Left renal pelvis (tissue), 4 donors: ENCODE results near the gene HCST. TPM values are rescaled to one million over a fixed set of nuclear protein-coding genes. Genes with fewer than 3 reads are reported as not detected.
A peak's percentile ranks its signal among the peaks of the same experiment; 100 is the strongest.

Experiments
- DNase-seq, 4 donors: peaks; one replicate each; pipeline ENCODE4 v3.0.0-alpha.2; 2013; ENCODE audit warnings: low read depth in 4 of 4, low spot score in 3 of 4
- polyA plus RNA-seq, 4 donors: library from polyadenylated mRNA; unstranded; fragments of 120-200 nt; gene quantifications; one replicate each; pipeline ENCODE4 v1.2.1, GENCODE V29; 2013; ENCODE audit not compliant: insufficient read length in 4 of 4

The HCST gene
- polyA plus RNA-seq, 4 donors: 3.1 to 4.7 (median 3.2) TPM

DNA sequence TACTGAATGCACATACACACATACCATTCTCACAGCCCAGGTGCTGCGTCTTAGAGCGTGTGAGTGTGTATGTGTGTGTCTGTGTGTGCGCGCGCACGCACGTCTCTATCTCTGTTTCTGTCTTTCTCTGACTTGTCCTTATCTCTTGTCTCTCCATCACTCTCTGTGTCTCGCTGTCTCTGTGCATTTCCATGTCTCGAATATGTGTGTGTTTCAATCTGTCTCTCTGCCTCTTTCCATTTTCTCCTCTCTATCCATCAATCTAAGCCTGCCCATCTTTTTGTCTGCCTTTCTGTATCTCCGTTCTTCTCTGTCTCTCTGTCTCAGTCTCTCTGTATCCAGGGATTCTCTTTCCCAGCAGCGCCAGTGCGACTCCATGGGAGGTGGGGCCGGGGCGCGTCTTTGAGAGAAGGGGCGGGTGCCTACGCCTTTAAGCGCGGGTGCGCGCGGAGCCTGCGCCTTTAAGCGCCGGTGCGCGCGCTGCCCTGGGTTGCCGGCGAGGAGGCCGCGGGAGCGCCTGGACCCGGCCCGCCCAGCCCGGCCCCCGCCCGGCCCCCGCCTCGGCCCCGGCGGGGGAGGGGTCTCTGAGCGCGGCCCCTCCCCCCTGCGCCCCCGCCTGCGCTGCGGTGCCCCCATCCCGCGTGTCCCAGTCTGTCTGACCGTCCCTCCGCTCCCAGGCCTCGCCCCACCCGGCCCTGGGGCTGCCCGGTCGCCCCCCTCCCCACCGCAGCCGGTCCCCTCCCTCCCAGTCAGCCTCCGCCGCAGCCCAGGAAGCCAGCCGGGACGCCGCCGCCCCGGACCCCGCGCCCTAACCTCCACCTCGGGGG is 33.8 kb downstream of the HCST start, which contains the start of gene LRFN3:
LRFN3 (plus strand) TSS at position 464 of the 827 bp plus-strand sequence. CDS start 3,052 bp downstream, outside the sequence.
- peak; percentile 43 to 53 (median 46) for DNase-seq

DNA sequence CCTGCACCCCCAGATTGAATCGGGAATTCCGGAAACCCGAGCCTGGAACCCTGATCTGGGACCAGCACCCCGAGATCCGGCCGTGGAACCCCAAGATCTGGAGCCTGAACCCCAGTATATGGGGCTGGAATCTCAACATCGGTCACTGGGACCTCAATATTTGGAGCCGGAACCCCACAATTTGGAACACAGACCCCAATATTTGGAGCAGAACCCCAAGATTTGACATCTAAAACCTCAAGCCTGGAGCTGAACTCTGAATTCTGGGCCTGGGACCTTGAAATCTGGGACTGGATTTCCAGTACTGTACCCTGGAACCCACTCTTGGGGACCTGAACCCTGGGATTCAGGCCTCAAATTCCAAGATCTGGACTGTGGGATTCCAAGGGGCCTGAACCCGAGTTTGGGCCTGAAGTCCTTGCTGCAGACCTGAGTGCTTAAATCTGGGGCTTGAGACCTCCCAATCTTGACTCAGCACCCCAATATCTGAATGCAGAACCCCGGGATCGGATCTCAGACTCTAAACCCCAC is 34.5 kb downstream of the HCST start:
- no peak for DNase-seq

DNA sequence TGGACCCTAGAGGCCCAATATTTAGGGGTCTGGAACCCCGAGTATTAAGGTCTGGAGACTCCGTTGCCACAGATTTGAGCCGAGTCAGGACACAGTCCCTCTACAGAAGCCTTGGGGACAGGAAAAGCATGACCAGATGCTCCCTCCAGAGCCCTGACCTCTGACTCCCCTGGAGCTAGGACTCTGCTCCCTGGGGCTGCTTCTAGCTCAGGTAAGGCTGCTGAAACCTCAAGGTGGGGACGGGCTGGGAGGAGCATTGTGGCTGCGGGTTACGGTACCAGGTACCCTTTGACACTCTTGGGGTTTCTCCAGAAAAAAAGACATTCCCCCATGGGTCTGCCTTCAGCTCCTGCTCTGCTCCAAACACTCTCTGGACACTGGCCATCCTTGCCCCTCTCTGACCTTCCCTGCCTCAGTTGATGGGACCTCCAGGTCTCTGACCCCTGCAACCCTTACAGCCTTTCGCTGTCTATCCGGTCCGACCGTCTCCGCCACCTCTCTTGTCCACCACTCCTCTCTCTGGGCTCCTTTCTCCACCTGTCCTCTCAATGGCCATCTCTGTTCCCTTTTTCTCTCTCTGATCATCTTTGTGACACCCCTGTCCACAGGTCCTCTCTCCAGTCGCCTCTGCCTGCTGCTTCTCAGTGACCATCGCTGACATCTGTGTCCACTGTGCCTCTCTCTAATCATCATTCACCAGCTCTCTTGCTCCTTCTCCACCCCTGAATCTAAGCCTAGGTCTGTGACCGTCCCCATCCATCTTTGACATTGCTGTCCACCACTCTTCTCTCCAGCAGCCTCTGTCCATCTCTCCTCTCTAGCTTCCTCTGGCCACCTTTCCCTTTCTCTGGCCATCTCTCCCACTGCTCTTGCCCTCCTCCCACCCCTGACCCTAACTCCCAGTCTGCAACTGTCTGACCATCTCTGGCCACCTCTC is 35.3 kb downstream of the HCST start:
- DNase-seq: no peak

DNA sequence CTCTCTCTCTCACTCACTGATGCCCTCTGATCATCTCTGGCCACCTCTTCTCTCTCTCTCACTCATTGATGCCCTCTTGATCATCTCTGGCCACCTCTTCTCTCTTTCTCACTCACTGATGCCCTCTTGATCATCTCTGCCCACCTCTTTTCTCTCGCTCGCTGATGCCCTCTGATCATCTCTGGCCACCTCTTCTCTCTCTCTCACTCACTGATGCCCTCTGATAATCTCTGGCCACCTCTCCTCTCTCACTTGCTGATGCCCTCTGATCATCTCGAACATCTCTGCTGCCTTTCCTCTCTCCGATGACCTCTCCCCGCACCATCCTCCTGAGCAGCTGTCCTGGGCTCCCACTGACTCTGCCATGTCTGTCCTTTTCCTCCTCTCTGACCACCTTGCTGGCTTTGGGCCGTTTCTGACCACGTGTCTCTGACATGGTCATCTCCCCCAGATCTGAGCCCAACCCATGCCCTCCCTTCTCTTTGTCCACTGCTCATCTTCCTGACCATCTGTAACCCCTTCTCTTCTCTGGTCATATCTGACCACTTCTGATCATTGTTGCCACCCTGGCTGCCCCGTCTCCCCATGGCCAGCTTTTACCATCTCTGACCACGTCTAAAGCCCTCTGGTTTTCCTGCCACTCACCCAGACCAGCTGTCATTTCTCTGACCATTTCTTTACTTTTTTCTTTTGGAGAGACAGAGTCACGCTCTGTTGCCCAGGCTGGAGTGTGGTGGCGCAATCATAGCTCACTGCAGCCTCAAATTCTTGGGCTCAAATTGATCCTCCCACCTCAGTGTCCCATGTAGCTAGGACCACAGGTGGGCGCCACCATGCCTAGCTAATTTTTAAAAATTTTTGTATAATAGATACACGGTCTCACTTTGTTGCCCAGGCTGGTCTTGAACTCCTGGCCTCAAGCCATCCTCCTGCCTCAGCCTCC is 36.2 kb downstream of the HCST start:
- DNase-seq: no peak

DNA sequence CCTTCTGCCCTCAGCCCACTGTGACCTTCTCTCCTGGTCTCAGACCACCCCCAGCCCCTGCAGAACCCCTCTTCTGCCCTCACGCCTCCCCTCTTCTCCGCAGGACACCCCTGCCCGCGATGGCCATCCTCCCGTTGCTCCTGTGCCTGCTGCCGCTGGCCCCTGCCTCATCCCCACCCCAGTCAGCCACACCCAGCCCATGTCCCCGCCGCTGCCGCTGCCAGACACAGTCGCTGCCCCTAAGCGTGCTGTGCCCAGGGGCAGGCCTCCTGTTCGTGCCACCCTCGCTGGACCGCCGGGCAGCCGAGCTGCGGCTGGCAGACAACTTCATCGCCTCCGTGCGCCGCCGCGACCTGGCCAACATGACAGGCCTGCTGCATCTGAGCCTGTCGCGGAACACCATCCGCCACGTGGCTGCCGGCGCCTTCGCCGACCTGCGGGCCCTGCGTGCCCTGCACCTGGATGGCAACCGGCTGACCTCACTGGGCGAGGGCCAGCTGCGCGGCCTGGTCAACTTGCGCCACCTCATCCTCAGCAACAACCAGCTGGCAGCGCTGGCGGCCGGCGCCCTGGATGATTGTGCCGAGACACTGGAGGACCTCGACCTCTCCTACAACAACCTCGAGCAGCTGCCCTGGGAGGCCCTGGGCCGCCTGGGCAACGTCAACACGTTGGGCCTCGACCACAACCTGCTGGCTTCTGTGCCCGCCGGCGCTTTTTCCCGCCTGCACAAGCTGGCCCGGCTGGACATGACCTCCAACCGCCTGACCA is 37.2 kb downstream of the HCST start:
- DNase-seq: no peak

DNA sequence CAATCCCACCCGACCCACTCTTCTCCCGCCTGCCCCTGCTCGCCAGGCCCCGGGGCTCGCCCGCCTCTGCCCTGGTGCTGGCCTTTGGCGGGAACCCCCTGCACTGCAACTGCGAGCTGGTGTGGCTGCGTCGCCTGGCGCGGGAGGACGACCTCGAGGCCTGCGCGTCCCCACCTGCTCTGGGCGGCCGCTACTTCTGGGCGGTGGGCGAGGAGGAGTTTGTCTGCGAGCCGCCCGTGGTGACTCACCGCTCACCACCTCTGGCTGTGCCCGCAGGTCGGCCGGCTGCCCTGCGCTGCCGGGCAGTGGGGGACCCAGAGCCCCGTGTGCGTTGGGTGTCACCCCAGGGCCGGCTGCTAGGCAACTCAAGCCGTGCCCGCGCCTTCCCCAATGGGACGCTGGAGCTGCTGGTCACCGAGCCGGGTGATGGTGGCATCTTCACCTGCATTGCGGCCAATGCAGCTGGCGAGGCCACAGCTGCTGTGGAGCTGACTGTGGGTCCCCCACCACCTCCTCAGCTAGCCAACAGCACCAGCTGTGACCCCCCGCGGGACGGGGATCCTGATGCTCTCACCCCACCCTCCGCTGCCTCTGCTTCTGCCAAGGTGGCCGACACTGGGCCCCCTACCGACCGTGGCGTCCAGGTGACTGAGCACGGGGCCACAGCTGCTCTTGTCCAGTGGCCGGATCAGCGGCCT is 37.9 kb downstream of the HCST start:
- DNase-seq: no peak

DNA sequence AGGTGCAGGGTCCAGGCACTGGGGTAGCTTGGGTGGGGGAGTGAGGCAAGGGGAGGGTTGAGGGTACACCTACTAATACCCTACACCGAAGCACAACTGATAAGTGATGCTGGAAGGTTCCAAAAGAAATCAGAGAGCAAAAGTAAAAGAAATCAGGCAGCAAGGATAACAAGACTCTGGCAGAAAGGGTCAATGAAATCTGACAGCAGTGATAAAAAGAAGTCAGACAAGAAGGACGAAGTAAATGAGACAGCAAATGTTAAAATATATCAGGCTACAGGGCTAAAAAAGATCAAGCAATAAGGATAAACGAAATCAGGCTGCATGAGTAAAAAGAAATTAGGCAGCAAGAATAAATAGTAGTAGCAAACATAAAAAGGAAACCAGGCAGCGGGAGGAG is 38.5 kb downstream of the HCST start:
- DNase-seq: no peak

DNA sequence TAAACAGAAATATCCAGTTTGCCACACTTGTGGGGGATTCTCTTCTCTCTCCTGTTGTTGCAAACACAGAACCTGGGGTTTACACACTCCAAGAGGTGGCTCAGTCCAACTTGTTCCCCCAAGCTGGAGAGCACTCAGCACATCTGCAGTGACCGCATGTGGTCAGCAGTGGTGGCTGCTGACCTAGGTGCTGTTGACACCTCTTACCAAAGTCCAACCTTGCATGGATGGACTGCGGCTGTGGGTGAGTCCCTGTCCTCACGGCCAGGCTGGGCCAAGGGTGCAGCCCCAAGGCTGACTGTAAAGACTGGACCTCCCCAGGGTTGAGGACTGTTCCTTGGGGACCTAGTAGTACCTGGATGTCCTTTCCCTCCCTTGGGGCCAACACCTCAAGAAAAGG is 39.9 kb downstream of the HCST start:
- DNase-seq: no peak

DNA sequence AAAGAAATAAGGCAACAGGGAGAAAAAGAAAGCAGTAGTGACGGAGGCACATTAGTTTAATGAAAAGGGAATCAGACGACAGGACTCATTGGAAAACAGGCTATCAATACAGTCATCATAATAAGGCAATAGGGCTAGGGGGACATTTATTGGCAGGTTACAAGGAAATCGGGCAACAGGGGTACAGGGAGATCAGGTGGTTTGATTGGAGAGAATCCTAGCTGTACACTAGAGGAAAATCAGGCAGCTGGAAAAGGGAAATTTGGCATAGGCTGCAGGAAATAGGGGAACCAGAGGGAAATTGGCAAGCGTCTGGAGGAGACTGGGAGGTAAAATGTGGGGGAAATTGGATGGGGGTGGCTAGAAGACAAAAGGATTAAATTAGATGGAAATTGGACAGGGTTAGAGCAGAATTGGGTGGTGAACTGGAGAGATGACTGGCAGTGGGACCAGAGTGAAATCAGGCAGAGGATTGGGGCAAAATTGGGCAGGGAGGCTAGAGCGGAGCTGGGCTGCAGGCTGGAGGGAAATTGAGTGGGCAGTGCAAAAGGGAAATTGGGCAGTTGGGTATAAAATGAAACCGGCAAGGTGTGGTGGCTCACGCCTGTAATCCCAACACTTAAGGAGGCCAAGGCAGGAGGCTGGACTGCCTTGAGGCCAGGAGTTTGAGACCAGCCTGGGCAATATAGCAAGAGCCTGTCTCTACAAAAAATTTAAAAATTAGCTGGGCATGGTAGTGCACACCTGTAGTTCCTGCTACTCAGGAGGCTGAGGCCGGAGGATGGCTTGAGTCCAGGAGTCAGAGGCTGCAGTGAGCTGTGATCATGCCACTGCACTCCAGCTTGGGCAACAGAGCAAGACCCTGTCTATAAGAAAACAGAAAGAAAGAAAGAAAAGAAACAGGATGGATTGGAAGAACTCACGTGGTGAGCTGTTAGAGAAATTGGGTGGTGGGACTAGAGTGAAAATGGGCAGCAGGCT is 41.3 kb downstream of the HCST start:
- no peak for DNase-seq

DNA sequence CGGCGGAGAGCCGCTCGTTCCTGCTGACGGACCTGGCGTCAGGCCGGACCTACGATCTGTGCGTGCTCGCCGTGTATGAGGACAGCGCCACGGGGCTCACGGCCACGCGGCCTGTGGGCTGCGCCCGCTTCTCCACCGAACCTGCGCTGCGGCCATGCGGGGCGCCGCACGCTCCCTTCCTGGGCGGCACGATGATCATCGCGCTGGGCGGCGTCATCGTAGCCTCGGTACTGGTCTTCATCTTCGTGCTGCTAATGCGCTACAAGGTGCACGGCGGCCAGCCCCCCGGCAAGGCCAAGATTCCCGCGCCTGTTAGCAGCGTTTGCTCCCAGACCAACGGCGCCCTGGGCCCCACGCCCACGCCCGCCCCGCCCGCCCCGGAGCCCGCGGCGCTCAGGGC is 42.2 kb downstream of the HCST start:
- no peak for DNase-seq

DNA sequence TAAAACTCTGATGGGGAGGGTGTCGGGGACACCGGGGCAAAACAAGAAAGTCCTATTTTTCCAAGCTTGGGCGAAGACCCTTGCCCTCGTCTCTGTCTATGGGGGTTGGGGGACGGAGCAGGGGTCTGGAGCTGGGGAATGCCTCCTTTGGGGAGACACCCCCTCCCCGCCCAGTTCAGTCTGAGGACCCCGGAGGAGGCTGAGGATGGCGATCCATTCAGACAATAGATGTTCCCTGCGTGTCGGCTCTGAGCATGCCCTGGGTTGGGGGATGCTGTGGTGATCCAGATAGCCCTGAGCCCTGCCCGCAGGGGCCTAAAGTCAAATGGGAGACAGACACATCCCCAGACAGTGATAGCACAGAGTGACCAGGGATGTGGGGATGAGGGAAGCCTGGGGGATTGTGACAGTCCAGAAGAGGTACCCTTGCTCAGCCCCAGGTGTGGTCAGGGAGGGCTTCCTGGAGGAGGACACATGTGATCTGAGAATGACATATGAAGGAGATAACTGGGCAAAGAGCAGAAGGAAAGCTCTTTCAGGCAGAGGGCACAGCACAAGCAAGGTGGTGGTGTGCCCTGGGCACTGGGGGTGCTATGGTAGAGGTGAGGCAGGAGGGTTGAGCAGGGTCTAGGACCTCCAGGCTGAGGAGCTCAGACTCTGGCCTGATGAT is 42.9 kb downstream of the HCST start:
- DNase-seq: no peak

DNA sequence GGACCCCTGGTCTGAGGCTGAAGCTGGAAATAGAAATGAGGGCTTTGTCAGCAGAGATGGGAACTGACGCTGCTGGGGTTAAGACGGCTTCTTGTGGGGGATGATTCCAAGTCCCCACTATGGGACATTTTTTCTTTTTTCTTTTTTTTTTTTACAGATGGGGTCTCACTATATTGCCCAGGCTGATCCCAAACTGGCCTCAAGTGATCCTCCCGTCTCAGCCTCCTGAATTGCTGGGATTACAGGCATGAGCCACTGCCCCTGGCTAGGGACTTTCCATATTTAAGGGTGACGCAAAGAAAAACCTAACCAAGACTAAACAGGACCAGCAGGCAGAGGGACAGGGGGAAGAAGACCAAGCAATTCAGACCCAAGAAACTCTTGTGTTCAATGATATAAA is 43.9 kb downstream of the HCST start:
- no peak for DNase-seq

DNA sequence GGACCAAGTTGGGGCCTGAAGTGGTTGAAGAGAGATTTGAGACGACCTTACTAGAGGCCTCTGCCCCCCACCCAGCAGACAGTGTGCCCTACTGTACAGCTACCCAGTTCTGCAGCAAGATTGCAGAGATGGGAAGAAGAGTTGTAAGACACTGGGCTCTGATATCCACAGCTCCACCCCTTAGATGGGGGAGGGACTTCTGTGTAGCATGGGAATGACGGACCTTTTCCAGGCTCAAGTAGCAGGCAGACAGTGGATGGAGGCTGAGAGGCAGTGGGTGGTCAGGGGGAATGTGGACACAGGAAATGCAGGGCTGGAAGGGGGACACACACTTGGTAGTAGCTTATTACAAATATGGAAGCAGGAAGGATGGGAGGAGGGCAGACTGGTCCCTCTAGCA is 46.8 kb downstream of the HCST start:
- no peak for DNase-seq
